PC-3 (cell line): ENCODE data around the gene TENT4B. TPM values are rescaled to one million over a fixed set of nuclear protein-coding genes. Genes with fewer than 3 reads are reported as not detected.

Experiments
- ATAC-seq: fragments of 200-7000 bp; cut with Tn5 transposase; 2 replicates; pipeline ENCODE4 v1.9.1; 2020; ENCODE audit warnings: mild to moderate bottlenecking, moderate library complexity
- BruUV-seq: library from RNA; stranded (reverse); fragments of 400-500 nt; replicated peaks from 2 replicates; lab custom pipeline; 2021; lab: Mats Ljungman, UMichigan
- CTCF ChIA-PET: fragments of 300-600 bp; sonication (Branson Sonifier 250); formaldehyde crosslinking; loops from one replicate; lab custom pipeline; 2022; ENCODE audit warnings: antibody characterized with exemption; lab: Charles Lee
- POLR2A ChIA-PET: fragments of 300-600 bp; sonication (Branson Sonifier 250); formaldehyde crosslinking; loops from one replicate; lab custom pipeline; 2022; ENCODE audit warnings: antibody characterized with exemption; ENCODE audit not compliant: unreplicated experiment; lab: Charles Lee
- DNase-seq: peaks from one replicate; pipeline ENCODE4 v3.0.0-alpha.2; 2015
- H2AFZ ChIP-seq: fragments of 300-600 bp; sonication (generic); 2 replicates; pipeline ENCODE4 v1.6.0; 2016; ENCODE audit warnings: antibody characterized with exemption, low read length
- H3F3A ChIP-seq: fragments of 300-600 bp; sonication (generic); one replicate; pipeline ENCODE4 v1.6.0; 2017; ENCODE audit warnings: antibody characterized with exemption, low read length, control low read depth, mild to moderate bottlenecking; ENCODE audit not compliant: unreplicated experiment
- H3K27ac ChIP-seq: fragments of 300-600 bp; sonication (generic); 2 replicates; pipeline ENCODE4 v1.5.1; 2016; ENCODE audit warnings: mild to moderate bottlenecking, low read length
- H3K27me3 ChIP-seq: fragments of 300-600 bp; sonication (generic); 2 replicates; pipeline ENCODE4 v1.6.1; 2016; ENCODE audit warnings: low read length, mixed read lengths
- H3K36me3 ChIP-seq: fragments of 300-600 bp; sonication (generic); 2 replicates; pipeline ENCODE4 v1.6.1; 2016; ENCODE audit warnings: low read depth, mixed run types, low read length, mixed read lengths
- H3K4me1 ChIP-seq: fragments of 300-600 bp; sonication (generic); 2 replicates; pipeline ENCODE4 v1.5.1; 2016; ENCODE audit warnings: low read length; ENCODE audit not compliant: insufficient read depth
- H3K4me2 ChIP-seq: fragments of 300-600 bp; sonication (generic); 2 replicates; pipeline ENCODE4 v1.6.0; 2016; ENCODE audit warnings: low read length
- H3K4me3 ChIP-seq: fragments of 300-600 bp; sonication (generic); 2 replicates; pipeline ENCODE4 v1.5.1; 2016; ENCODE audit warnings: mild to moderate bottlenecking, low read length, mixed read lengths
- H3K79me2 ChIP-seq: fragments of 300-600 bp; sonication (generic); 2 replicates; pipeline ENCODE4 v1.6.1; 2017; ENCODE audit warnings: low read length, mixed read lengths
- H3K9ac ChIP-seq: fragments of 300-600 bp; sonication (generic); 2 replicates; pipeline ENCODE4 v1.6.0; 2016; ENCODE audit warnings: mild to moderate bottlenecking, low read length
- H3K9me2 ChIP-seq: fragments of 300-600 bp; sonication (generic); replicated peaks from 2 replicates; pipeline ENCODE4 v1.6.1; 2016; ENCODE audit warnings: mixed run types, low read length, mixed read lengths
- H3K9me3 ChIP-seq: fragments of 300-600 bp; sonication (generic); 2 replicates; pipeline ENCODE4 v1.6.1; 2016; ENCODE audit warnings: low read length, mixed read lengths
- H4K20me1 ChIP-seq: fragments of 300-600 bp; sonication (generic); 2 replicates; pipeline ENCODE4 v1.6.1; 2016; ENCODE audit warnings: low read length, mixed read lengths
- EZH2 ChIP-seq: fragments of 300-600 bp; sonication (generic); IDR thresholded peaks from one replicate; pipeline ENCODE4 v1.6.1; 2017; ENCODE audit warnings: antibody characterized with exemption, mild to moderate bottlenecking, low read length; ENCODE audit not compliant: unreplicated experiment
- EZH2phosphoT487 ChIP-seq: fragments of 300-600 bp; sonication (generic); IDR thresholded peaks from 2 replicates; pipeline ENCODE4 v1.6.1; 2018; ENCODE audit warnings: mild to moderate bottlenecking, antibody characterized with exemption, low read length, borderline replicate concordance
- intact Hi-C: fragments of 100-400 bp; cut with micrococcal nuclease; formaldehyde crosslinking; loops from 2 replicates; pipeline ENCODE4 v1.9.0; 2023
- total RNA-seq: library from RNA; depleted of rRNA; stranded (reverse); fragments of >200 nt; gene quantifications from 2 replicates; pipeline ENCODE4 v1.2.3, GENCODE V29; 2014
- TF ChIP-seq, protein P1 (sequence below): fragments of 300-600 bp; sonication (generic); conservative IDR thresholded peaks from 2 replicates; pipeline ENCODE4 v1.5.1; 2017; ENCODE audit warnings: antibody characterized with exemption, low read depth, mild to moderate bottlenecking, low read length

Gene TENT4B
- total RNA-seq, 1 experiment from 2014 or later, result 6.3 TPM

GRCh38 chr16:50266337-50267091 lies 113.4 kb downstream of the TENT4B start, which contains the start of gene ADCY7:
ADCY7 (plus strand) TSS chr16:50266551; CDS start chr16:50288180, 21,629 bp downstream.
- Histone ChIP-seq H4K20me1 (no peaks in the 10 kb centered on the region), H2AFZ (no peak within 1 kb of the TSS), H3K4me2 (no peak within 1 kb of the TSS), H3K36me3 (no peaks in the 10 kb centered on the region), H3K4me3 (no peak within 1 kb of the TSS), H3K27ac (no peak within 1 kb of the TSS), H3K9ac (no peak within 1 kb of the TSS), H3K27me3 (no peaks in the 10 kb centered on the region), H3K9me2 (no peaks in the 10 kb centered on the region), H3K4me1 (peaks cover 20% of the 10 kb centered on the region), H3F3A (no peaks in the 10 kb centered on the region), H3K79me2 (0 out of 2 replicates have a peak, but pooled peaks cover 10% of the 10 kb centered on the region), H3K9me3 (no peaks in the 10 kb centered on the region)
- TF ChIP-seq EZH2 (no peak), EZH2phosphoT487 (no peak)
- TF ChIP-seq, protein P1, sequence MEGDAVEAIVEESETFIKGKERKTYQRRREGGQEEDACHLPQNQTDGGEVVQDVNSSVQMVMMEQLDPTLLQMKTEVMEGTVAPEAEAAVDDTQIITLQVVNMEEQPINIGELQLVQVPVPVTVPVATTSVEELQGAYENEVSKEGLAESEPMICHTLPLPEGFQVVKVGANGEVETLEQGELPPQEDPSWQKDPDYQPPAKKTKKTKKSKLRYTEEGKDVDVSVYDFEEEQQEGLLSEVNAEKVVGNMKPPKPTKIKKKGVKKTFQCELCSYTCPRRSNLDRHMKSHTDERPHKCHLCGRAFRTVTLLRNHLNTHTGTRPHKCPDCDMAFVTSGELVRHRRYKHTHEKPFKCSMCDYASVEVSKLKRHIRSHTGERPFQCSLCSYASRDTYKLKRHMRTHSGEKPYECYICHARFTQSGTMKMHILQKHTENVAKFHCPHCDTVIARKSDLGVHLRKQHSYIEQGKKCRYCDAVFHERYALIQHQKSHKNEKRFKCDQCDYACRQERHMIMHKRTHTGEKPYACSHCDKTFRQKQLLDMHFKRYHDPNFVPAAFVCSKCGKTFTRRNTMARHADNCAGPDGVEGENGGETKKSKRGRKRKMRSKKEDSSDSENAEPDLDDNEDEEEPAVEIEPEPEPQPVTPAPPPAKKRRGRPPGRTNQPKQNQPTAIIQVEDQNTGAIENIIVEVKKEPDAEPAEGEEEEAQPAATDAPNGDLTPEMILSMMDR, result no peak
- CTCF ChIA-PET, result no interaction called here
- intact Hi-C loops, result no loop called here
- peak; percentile 33 for ATAC-seq
- no peak for DNase-seq
- BruUV-seq, result no TSS peak
- POLR2A ChIA-PET, result no interaction called here

DNA sequence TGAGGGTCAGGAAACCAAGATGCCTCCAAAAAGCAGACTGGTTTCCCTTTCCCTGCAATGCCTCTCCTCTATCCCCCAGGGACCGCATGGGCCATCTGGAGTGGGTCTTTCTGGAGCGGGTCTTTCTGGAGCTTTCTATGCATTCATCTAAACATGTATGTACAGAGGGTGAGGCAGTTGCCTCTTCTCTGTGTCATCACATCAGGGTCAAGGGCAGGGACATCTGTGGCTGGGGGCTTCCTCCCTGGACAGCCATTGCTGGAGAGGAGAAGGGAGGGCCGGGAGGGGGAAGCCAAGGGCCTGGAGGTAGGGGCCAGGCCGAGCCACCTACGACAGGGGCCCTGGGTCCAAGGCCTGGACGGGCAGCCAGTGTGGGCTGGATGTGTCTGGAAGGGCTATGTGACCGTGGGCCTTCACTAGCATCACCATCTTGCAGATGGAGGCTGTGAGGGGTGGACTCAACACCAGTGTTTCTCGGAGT lies 114.1 kb downstream of the TENT4B start:
- Histone ChIP-seq H3K79me2 (0 out of 2 replicates have a peak, but pooled peaks cover 10% of the 10 kb centered on the region), H3K9me3 (no peaks in the 10 kb centered on the region), H3K27me3 (no peaks in the 10 kb centered on the region), H3K4me1 (peaks cover 20% of the 10 kb centered on the region), H3K4me3 (no peak overlapping the region), H3K4me2 (no peak overlapping the region), H3K27ac (no peak overlapping the region), H3K9me2 (no peaks in the 10 kb centered on the region), H2AFZ (no peak overlapping the region), H3F3A (no peaks in the 10 kb centered on the region), H3K9ac (no peak overlapping the region), H4K20me1 (no peaks in the 10 kb centered on the region), H3K36me3 (no peaks in the 10 kb centered on the region)
- ChIA-PET CTCF (no interaction called here), POLR2A (no interaction called here)
- no peak for TF ChIP-seq EZH2
- TF ChIP-seq, protein P1, result no peak
- TF ChIP-seq EZH2phosphoT487, result no peak
- intact Hi-C loops, result no loop called here
- DNase-seq, result no peak
- no peak; the same call in 1 of the 2 replicates for ATAC-seq
- no TSS peak for BruUV-seq

GRCh38 chr16:50267651-50268050 lies 114.5 kb downstream of the TENT4B start:
- Histone ChIP-seq H3K4me1 (peaks cover 20% of the 10 kb centered on the region), H3K9me3 (no peaks in the 10 kb centered on the region), H3K4me3 (no peak overlapping the region), H3K36me3 (no peaks in the 10 kb centered on the region), H3K9ac (no peak overlapping the region), H2AFZ (no peak overlapping the region), H3F3A (no peaks in the 10 kb centered on the region), H4K20me1 (no peaks in the 10 kb centered on the region), H3K4me2 (no peak overlapping the region), H3K27me3 (no peaks in the 10 kb centered on the region), H3K79me2 (0 out of 2 replicates have a peak, but pooled peaks cover 10% of the 10 kb centered on the region), H3K9me2 (no peaks in the 10 kb centered on the region), H3K27ac (no peak overlapping the region)
- CTCF ChIA-PET, result no interaction called here
- DNase-seq, result no peak
- TF ChIP-seq EZH2, result no peak
- no peak for TF ChIP-seq EZH2phosphoT487
- POLR2A ChIA-PET, result no interaction called here
- no peak for ATAC-seq
- no TSS peak for BruUV-seq
- intact Hi-C loops, result no loop called here
